RWPE2 (cell line): ENCODE results near the gene CSNK1D.

Source experiments
- ATAC-seq: fragments of 200-7000 bp; cut with Tn5 transposase; 3 replicates; pipeline ENCODE4 v1.9.1; 2021; ENCODE audit warnings: low read depth
- DNase-seq: peaks from one replicate; pipeline ENCODE4 v3.0.0-alpha.2; 2020; ENCODE audit warnings: low spot score
- H3K27ac ChIP-seq: fragments of 450-650 bp; 2 replicates; pipeline ENCODE4 v1.5.1; 2017; ENCODE audit warnings: mild to moderate bottlenecking; ENCODE audit not compliant: poor library complexity, severe bottlenecking
- H3K27me3 ChIP-seq: fragments of 250-450 bp; sonication (Bioruptor Pico); 2 replicates; pipeline ENCODE4 v1.5.1; 2021; ENCODE audit warnings: mild to moderate bottlenecking, moderate library complexity; ENCODE audit not compliant: insufficient read depth, poor library complexity, severe bottlenecking
- H3K36me3 ChIP-seq: fragments of 250-450 bp; sonication (Bioruptor Pico); 2 replicates; pipeline ENCODE4 v1.5.1; 2020; ENCODE audit warnings: low read depth, mild to moderate bottlenecking, moderate library complexity
- H3K4me1 ChIP-seq: fragments of 250-450 bp; sonication (Bioruptor Pico); 2 replicates; pipeline ENCODE4 v1.5.1; 2021; ENCODE audit warnings: mild to moderate bottlenecking, moderate library complexity; ENCODE audit not compliant: insufficient read depth, poor library complexity, severe bottlenecking
- H3K4me3 ChIP-seq: fragments of 250-450 bp; sonication (Bioruptor Pico); 2 replicates; pipeline ENCODE4 v1.5.1; 2021; ENCODE audit warnings: mild to moderate bottlenecking, moderate library complexity; ENCODE audit not compliant: severe bottlenecking
- H3K9me3 ChIP-seq: fragments of 250-450 bp; sonication (Bioruptor Pico); 2 replicates; pipeline ENCODE4 v1.5.1; 2021; ENCODE audit warnings: mild to moderate bottlenecking, moderate library complexity; ENCODE audit not compliant: severe bottlenecking
- TF ChIP-seq, protein P1 (sequence below): fragments of 450-650 bp; IDR thresholded peaks from one replicate; pipeline ENCODE4 v1.5.1; 2017; ENCODE audit warnings: mild to moderate bottlenecking, moderate library complexity; ENCODE audit not compliant: poor library complexity, severe bottlenecking

Gene CSNK1D

DNA sequence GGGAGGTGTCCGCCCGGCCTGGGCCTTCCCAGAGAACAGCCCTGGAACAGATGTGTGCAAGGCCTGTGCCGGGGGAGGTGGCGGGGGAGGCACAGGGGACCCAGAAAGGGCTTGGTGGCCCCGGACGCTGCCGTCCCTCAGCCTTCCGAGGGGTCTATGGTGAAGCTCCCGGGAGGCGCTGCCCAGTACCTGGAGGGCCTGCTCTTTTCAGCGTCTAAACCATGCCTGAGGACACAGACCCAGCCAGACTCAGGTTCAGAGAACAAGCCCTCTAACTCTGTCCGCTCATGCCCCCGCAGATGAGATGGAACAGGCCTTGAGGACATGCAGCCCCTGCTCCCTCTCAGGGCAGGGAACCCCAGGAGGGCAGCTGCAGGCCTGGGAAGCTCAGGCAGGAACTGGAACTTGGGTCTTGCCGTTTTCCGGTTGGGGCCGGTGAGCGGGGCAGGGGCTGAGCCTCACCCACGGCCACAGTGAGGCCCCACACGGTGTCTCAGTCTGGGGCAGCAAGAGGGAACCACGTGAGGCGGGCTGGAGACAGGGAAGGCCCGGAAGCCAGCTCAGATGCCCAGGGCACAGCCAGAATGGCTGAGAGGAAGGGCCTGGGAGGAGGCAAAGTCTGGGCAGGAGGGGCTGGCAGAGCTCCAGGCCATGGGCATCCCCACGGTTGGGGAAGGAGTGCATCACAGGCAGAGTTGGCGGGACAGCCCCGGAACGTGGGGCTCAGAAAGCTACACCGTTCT, 32.1 kb downstream of the CSNK1D start:
- no peak overlapping the region for H3K4me3 ChIP-seq
- DNase-seq: peak; percentile 98
- H3K36me3 ChIP-seq: peaks cover 76% of the 10 kb centered on the region
- TF ChIP-seq, protein P1, sequence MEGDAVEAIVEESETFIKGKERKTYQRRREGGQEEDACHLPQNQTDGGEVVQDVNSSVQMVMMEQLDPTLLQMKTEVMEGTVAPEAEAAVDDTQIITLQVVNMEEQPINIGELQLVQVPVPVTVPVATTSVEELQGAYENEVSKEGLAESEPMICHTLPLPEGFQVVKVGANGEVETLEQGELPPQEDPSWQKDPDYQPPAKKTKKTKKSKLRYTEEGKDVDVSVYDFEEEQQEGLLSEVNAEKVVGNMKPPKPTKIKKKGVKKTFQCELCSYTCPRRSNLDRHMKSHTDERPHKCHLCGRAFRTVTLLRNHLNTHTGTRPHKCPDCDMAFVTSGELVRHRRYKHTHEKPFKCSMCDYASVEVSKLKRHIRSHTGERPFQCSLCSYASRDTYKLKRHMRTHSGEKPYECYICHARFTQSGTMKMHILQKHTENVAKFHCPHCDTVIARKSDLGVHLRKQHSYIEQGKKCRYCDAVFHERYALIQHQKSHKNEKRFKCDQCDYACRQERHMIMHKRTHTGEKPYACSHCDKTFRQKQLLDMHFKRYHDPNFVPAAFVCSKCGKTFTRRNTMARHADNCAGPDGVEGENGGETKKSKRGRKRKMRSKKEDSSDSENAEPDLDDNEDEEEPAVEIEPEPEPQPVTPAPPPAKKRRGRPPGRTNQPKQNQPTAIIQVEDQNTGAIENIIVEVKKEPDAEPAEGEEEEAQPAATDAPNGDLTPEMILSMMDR: no peak
- H3K4me1 ChIP-seq: peaks cover 72% of the 10 kb centered on the region
- no peaks in the 10 kb centered on the region for H3K9me3 ChIP-seq
- H3K27ac ChIP-seq: peak overlapping the region; percentile 91
- H3K27me3 ChIP-seq: no peaks in the 10 kb centered on the region
- ATAC-seq: peak; percentile 56

DNA sequence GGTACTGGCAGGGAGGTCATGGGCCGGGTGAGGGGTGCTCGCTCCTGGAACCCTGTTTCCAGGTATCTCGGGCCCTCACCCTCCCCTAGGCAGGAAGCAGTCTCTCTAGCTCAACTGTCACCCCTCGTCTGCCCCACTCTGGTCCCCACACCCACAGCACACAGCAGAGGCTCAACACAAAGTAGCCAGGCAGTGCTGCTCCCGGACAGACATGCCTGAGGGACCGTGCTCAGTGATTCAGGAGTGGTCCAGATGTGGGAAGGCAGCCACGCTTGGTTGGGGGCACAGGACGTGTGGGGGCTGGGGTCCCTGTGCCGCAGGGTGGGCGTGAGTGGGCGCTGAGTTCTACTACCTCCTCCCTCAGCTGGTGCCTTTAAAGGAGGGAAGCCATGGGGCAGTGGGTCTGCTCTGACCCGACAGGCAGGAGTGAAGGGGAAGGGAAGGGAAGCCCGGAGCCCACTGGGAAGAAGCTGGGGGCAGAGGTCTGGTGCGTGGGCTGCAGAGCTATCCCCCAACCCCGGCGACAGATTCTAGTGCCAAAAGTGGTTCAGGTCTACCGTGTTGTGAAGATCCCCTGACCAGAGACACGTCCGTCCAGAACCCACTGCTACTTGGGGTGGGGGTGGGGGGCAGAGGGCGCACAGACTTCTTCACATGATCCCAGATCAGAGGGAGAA, 32.9 kb downstream of the CSNK1D start:
- Histone ChIP-seq H3K4me3 (no peak overlapping the region), H3K9me3 (no peaks in the 10 kb centered on the region), H3K27me3 (no peaks in the 10 kb centered on the region), H3K4me1 (peaks cover 74% of the 10 kb centered on the region), H3K36me3 (peaks cover 76% of the 10 kb centered on the region), H3K27ac (peak overlapping the region; percentile 91)
- DNase-seq (no peak), ATAC-seq (no peak)
- TF ChIP-seq, protein P1: no peak

DNA sequence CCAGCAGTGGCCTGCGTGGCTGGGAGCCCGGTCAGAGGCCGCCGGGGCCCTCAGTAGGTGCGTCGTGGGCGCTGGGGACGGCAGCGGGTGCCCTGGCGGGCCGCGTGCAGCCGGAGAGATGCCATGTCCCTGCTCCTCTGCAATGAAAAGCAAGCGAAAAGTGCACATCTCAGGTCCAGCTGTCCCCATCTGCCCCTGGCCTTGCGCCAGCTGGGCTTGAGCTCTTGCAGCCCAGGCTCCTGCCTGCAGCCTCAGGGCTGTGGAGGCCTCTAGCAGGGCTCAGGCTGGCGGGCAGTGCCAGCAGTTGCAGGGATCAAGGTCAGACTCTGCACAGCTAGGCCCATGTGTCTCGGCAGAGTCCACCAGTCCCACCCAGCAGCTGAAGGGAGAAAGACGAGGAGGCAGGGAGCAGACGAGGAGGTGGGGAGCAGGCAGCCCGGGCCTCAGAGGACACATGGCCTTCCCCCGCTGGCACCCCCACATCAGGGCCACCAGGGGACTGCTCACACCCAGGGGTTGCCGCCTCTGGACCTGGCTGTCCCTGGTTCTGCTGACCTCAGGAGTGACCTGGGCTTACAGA, 33.5 kb downstream of the CSNK1D start:
- H3K9me3 ChIP-seq: no peaks in the 10 kb centered on the region
- no peak for DNase-seq
- TF ChIP-seq, protein P1: no peak
- ATAC-seq: no peak
- H3K4me1 ChIP-seq: peaks cover 80% of the 10 kb centered on the region
- peaks cover 76% of the 10 kb centered on the region for H3K36me3 ChIP-seq
- peak overlapping the region; percentile 91 for H3K27ac ChIP-seq
- H3K4me3 ChIP-seq: no peak overlapping the region
- no peaks in the 10 kb centered on the region for H3K27me3 ChIP-seq

DNA sequence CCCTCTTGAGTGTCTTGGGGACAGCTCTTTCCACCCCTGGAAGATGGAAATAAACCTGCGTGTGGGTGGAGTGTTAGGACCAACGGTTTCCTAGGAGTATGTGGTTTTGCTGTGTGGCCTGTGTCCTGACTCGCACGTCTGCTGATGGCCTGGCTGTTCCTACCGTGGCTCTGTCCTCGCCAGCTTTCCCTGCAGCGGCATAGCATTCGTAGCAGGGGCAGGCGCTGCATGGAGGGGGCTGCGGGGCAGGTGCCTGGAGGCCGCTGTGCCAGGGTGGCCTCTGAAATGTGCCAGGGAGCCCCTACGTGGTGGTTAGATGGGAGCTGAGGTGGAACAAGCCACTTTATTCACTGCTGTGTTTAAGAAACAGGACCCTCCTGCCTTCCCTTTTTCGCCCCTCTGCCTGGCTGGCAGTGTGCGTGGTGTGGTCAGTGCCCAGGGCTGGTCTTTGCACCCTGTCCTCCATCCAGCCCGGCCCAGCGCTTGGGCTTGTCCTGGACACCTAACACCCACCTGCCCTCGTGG, 34.0 kb downstream of the CSNK1D start:
- TF ChIP-seq, protein P1: no peak
- peaks cover 76% of the 10 kb centered on the region for H3K36me3 ChIP-seq
- H3K27ac ChIP-seq: peak overlapping the region; percentile 91
- H3K4me3 ChIP-seq: no peak overlapping the region
- no peaks in the 10 kb centered on the region for H3K9me3 ChIP-seq
- no peaks in the 10 kb centered on the region for H3K27me3 ChIP-seq
- peaks cover 86% of the 10 kb centered on the region for H3K4me1 ChIP-seq
- no peak for ATAC-seq
- no peak for DNase-seq
